GM21723 (cell line): Measurements from ENCODE around the gene MUC5B.
A peak's percentile ranks its signal among the peaks of the same experiment; 100 is the strongest.

ENCODE experiments used
- ATAC-seq: cut with Tn5 transposase; IDR thresholded peaks from one replicate; pipeline ENCODE4 v1.9.1; 2021; ENCODE audit warnings: mild to moderate bottlenecking, moderate library complexity; ENCODE audit not compliant: unreplicated experiment

The MUC5B gene

DNA sequence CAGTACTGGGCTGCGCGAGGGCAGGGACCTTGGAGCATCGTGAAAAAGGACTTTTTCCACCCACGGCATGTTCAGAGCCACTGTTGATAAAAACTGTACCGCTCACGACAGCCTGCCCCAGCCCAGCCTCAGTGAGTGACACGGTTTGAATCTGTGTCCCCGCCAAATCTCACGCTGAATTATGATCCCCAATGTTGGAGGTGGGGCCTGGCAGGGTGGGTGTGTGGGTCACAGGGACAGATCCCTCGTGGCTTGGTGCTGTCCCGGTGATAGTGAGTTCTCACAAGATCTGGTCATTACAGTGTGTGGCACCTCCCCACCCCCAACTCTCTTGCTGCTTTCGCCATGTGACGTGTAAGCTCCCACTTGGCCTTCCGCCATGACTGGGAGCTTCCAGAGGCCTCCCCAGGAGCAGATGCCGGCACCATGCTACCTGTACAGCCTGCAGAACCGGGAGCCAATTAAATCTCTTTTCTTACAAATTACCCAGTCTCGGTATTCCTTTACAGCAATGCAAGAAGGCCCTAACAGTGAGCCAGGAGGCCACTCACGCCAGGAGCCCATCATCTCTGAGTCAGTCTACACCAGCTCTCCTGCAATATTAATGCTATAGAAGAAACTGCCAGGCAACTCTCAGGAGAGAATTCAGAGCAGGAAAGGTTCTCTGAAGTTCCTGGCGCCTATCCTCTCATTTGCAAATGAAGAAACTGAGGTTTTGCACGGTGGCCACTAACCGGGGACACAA is 85.3 kb downstream of the MUC5B start:
- no peak for ATAC-seq

GRCh38 chr11:1308743-1309497 is 86.1 kb downstream of the MUC5B start:
- ATAC-seq: peak; percentile 41

DNA sequence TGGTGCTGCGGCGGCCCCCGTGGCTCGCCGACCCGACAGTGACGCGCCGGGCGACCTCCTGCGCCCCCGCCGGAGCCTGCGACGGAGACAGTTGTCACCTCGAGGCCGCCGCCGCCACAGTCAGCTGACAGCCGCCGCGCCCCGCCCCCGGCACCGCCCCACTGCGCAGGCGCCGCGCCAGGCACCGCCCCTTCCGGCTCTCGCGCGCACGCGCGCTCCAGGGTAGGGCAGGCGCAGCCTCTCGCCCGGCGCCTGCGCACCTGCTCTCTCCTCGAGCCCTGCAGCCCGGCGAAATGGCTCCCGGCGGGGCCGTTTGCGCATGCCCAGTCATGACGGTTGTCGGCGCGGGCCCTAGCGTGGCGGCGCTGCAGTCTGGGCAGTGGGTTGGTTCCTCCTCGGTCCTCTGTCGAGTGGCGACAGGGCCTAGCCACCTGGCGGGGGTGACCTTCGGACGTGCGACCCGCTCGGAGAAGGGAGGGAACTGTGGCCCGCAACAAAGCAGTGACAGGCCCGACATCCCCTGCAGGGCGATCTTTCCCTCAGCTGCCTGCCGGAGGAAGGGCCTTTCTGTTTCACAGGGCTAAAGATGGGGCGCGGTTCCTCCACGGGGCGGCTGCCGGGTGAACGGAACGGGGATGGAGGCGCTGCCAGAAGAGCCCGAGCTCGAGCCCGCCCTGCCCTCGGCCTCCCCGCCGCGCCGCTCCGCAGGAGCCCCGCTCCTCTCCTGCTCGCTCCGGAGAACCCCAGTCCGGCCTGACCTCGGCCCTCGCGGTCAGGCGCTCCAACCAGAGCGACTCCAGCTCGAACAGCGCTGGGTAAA is 86.8 kb downstream of the MUC5B start, which contains the start of gene TOLLIP:
Gene TOLLIP (minus strand): TSS at position 135 of the 820 bp plus-strand sequence. CDS start 134 bp downstream, at position 1.
- ATAC-seq: peak; percentile 80

DNA sequence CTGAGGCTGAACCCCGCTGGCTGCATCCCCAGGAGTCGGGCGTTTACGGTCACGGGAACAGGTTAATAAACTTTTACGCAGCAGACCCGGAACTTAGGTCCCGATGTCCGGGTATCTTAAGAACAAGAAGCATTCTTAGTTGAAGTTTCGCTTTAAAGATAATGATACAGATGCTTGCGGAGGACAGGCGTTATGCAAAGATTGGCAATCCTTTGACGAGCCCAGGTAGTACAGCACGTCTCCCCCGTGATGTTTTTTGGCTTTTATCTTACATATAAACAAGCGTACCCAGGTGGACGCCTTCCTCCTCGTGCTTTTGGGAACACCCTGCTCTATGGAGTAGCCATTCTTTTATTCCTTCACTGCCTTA is 87.4 kb downstream of the MUC5B start:
- ATAC-seq: no peak

DNA sequence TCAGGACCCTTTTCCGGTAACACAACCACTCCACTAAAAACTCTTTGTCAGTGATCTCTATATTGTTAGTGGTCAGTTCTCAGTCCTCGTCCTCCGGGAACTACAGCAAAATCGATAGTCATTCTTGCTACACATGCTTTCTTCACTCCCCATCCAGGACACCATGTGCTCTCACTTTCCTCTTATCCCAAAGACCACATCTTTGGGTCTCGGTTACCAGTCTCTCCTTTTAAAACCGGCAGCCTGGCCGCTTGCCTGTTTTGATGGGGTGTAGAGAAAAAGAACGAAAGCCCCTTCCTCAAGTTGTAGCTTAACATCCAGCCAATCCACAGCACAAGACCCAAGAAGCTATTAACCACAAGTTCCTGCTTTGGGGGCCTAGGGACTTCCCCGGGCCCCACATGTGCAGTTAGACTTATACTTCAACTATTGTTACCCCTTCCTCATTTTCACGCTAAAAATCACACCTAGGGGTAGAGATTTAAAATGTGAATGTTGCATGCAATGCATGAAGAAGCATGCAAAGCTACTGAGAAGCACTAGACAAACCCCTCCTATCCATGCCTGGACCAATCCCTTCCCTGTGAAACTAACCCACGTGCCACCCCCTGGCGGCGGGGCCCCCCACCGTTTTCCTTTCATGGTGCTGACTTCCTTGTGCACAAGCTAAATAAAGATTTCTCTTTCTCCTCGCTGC is 88.1 kb downstream of the MUC5B start:
- ATAC-seq: no peak
